Thoracic aorta (tissue), 2 donors: ENCODE data around the gene TRIM41. TPM values are rescaled to one million over a fixed set of nuclear protein-coding genes. Genes with fewer than 3 reads are reported as not detected.
A peak's percentile ranks its signal among the peaks of the same experiment; 100 is the strongest.
"Not testable (repeated sequence)": the region's sequence is repeated elsewhere in the genome, so short reads cannot be mapped to it uniquely, and the experiment has no call there.

Experiments used
- ATAC-seq: fragments of 150-250 bp; one replicate; pipeline ENCODE4 v1.8.0; 2017; ENCODE audit warnings: low read depth; ENCODE audit not compliant: insufficient number of reproducible peaks, low FRiP score
- DNase-seq: peaks from one replicate; pipeline ENCODE4 v3.0.0-alpha.2; 2020; ENCODE audit warnings: low spot score
- H3K27ac ChIP-seq, 2 donors: fragments of 200-600 bp; sonication (generic); 1 replicate in 1 of 2; 2 replicates in 1 of 2; pipeline ENCODE4 v1.5.1; 2016; ENCODE audit warnings: mild to moderate bottlenecking in 2 of 2, moderate library complexity in 2 of 2
- H3K27me3 ChIP-seq: fragments of 200-600 bp; sonication (generic); replicated peaks from 2 replicates; pipeline ENCODE4 v1.6.0; 2016; ENCODE audit warnings: mild to moderate bottlenecking; ENCODE audit not compliant: insufficient read depth
- H3K36me3 ChIP-seq: fragments of 200-600 bp; sonication (generic); one replicate; pipeline ENCODE4 v1.5.1; 2016
- H3K4me1 ChIP-seq, 2 donors: fragments of 200-600 bp; sonication (generic); 1 replicate in 1 of 2; 2 replicates in 1 of 2; pipeline versions ENCODE4 v1.5.1 to v1.6.0; 2016; ENCODE audit warnings: low read depth in 2 of 2, mild to moderate bottlenecking in 1 of 2; ENCODE audit not compliant: control insufficient read depth in 1 of 2
- H3K4me3 ChIP-seq: fragments of 200-600 bp; sonication (generic); 2 replicates; pipeline ENCODE4 v1.5.1; 2016; ENCODE audit warnings: mild to moderate bottlenecking
- H3K9me3 ChIP-seq: fragments of 200-600 bp; sonication (generic); 2 replicates; pipeline ENCODE4 v1.5.1; 2016
- CTCF ChIP-seq: fragments of 200-600 bp; sonication (generic); IDR thresholded peaks from one replicate; pipeline ENCODE4 v1.5.1; 2019; ENCODE audit warnings: antibody characterized with exemption
- total RNA-seq, 2 donors: library from RNA; depleted of rRNA; stranded (reverse); fragments of >200 nt; gene quantifications; one replicate each; pipeline versions ENCODE4 v1.1.0 to v1.2.3, GENCODE V29; 2016

Gene TRIM41
- total RNA-seq, 2 donors from 2014 or later = 12.2 to 12.4 TPM

- Histone ChIP-seq H3K9me3 (no peaks in the 10 kb centered on the region), H3K4me1 (peaks cover 6 to 7% of the 10 kb centered on the region in 2 donors), H3K4me3 (no peak overlapping the region), H3K27me3 (no peaks in the 10 kb centered on the region), H3K27ac (no peak overlapping the region), H3K36me3 (no peaks in the 10 kb centered on the region)
- no peak for TF ChIP-seq CTCF
- DNase-seq (no peak), ATAC-seq (no peak)
These were observed 11.9 kb upstream of the TRIM41 start for GRCh38 chr5:181211208-181211607.

- H3K36me3 ChIP-seq = no peaks in the 10 kb centered on the region
- ATAC-seq (no peak), DNase-seq (no peak)
- no peak overlapping the region for H3K4me3 ChIP-seq
- no peaks in the 10 kb centered on the region for H3K27me3 ChIP-seq
- H3K27ac ChIP-seq = no peak overlapping the region
- H3K4me1 ChIP-seq = peaks cover 5 to 9% of the 10 kb centered on the region in 2 donors
- no peak for TF ChIP-seq CTCF
- no peaks in the 10 kb centered on the region for H3K9me3 ChIP-seq
These were observed 11.0 kb upstream of the TRIM41 start for GRCh38 chr5:181212080-181212479.

GRCh38 chr5:181212934-181213333 lies 10.1 kb upstream of the TRIM41 start:
- Histone ChIP-seq H3K4me3 (no peak overlapping the region), H3K27ac (no peak overlapping the region), H3K36me3 (no peaks in the 10 kb centered on the region), H3K9me3 (no peaks in the 10 kb centered on the region), H3K4me1 (peaks cover 5 to 9% of the 10 kb centered on the region in 2 donors), H3K27me3 (no peaks in the 10 kb centered on the region)
- DNase-seq = no peak
- TF ChIP-seq CTCF = no peak
- ATAC-seq = no peak

- not testable (repeated sequence) for H3K4me3 ChIP-seq, H3K36me3 ChIP-seq, H3K27me3 ChIP-seq, H3K4me1 ChIP-seq, ATAC-seq, H3K9me3 ChIP-seq, DNase-seq, H3K27ac ChIP-seq
These were observed 8.8 kb upstream of the TRIM41 start for GRCh38 chr5:181214249-181214648.

GRCh38 chr5:181215997-181216989 lies 6.8 kb upstream of the TRIM41 start:
- ATAC-seq (no peak), DNase-seq (no peak)
- peak overlapping the region; percentile 66 for H3K4me3 ChIP-seq
- TF ChIP-seq CTCF = no peak
- H3K36me3 ChIP-seq = no peaks in the 10 kb centered on the region
- no peaks in the 10 kb centered on the region for H3K9me3 ChIP-seq
- H3K27me3 ChIP-seq = no peaks in the 10 kb centered on the region
- H3K27ac ChIP-seq = peak overlapping the region in 1 of 2 donors; percentile 25
- peaks cover 9% of the 10 kb centered on the region in 2 donors for H3K4me1 ChIP-seq
